B cell (primary cell): Measurements from ENCODE around the gene ANKRD33.

Source experiments
- EZH2 ChIP-seq: IDR thresholded peaks from 2 replicates; pipeline ENCODE4 v1.6.1; 2012; ENCODE audit warnings: borderline replicate concordance, low read depth, mild to moderate bottlenecking, moderate library complexity, low read length; ENCODE audit not compliant: insufficient read depth, poor library complexity, severe bottlenecking
- TF ChIP-seq, protein P1 (sequence below): fragments of 200-600 bp; IDR thresholded peaks from one replicate; pipeline ENCODE4 v1.8.0; 2022; ENCODE audit warnings: antibody characterized with exemption, mild to moderate bottlenecking

DNA sequence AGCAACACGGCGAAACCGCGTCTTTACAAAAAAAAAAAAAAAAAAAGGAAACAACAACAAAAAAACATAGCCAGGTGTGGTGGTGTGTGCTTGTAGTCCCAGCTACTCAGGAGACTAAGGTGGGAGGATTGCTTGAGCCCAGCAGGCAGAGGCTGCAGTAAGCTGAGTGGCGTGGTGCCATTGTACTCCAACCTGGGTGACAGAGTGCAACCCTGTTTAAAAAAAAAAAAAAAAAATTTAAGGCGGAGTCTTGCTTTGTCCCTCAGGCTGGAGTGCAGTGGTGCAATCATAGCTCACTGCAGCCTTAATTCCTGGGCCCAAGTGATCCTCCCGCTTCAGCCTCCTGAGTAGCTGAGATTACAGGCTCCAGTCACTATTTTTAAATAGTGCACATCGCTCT, 21.1 kb upstream of the ANKRD33 start:
- TF ChIP-seq, protein P1, sequence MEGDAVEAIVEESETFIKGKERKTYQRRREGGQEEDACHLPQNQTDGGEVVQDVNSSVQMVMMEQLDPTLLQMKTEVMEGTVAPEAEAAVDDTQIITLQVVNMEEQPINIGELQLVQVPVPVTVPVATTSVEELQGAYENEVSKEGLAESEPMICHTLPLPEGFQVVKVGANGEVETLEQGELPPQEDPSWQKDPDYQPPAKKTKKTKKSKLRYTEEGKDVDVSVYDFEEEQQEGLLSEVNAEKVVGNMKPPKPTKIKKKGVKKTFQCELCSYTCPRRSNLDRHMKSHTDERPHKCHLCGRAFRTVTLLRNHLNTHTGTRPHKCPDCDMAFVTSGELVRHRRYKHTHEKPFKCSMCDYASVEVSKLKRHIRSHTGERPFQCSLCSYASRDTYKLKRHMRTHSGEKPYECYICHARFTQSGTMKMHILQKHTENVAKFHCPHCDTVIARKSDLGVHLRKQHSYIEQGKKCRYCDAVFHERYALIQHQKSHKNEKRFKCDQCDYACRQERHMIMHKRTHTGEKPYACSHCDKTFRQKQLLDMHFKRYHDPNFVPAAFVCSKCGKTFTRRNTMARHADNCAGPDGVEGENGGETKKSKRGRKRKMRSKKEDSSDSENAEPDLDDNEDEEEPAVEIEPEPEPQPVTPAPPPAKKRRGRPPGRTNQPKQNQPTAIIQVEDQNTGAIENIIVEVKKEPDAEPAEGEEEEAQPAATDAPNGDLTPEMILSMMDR: no peak
- no peak for TF ChIP-seq EZH2
